Retina (tissue), 1 donor: ENCODE results near the gene CD63.

Experiments used
- DNase-seq: peaks from one replicate; pipeline ENCODE4 v3.0.0-alpha.2; 2016

The CD63 gene

DNA sequence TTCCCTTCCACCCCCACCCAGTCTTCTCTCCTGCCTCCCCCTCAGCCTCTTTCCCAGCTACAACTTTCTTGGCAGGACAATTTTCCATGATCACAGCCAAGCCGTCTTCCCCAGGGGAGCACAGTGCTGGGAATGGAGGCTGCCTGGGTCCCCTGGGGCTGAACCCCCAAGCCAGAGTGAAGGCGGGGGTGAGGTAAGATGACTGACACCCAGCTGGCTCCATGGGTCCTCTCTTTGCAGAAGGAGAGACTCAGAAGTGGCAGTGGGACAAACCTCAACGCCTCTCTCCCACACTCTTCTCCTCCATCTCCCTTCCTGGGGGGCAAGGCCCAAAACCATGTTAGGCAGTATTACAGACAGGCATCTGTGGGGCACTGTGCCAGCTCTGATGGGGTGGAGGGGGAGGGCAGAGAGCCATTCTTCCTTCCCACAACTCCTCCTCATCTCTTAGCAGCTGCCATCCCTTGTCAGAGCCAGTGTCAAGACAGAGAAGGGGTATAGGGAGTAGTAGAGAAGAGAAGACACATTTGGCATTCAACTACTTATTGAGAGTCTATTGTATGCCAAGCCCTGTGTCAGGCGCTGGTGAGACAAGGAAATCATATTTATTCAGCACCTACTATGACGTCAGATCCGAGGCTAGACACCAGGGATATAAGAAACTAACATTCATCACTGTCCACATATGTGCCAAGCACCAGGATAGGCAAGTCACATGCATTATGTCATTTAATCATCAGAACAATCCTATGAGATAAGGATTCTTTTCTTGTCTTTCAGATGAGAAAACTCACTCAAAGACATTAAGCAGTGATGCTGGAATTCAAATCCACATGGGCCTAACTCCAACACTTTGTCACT is 24.7 kb downstream of the CD63 start:
- DNase-seq: no peak

DNA sequence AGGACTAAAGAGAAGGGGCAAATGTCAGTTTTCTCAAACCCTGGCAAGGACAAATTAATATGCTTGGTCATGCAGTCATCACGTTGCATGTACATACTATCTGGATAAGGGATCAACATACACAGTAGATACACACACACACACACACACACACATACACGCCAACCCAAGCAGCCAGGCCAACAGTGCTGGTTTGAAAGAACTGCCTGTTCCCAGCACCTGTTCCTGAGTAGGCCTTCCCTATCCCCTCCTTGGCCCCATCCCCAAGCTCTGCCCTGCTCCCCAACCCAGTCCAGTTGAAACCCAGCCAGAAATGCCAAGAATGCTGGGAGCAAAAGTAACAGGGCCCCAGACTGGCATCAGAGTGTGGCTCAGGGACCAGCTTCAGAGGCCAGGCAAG is 25.5 kb downstream of the CD63 start:
- DNase-seq: no peak

GRCh38 chr12:55702861-55703260 is 25.9 kb downstream of the CD63 start:
- no peak for DNase-seq

DNA sequence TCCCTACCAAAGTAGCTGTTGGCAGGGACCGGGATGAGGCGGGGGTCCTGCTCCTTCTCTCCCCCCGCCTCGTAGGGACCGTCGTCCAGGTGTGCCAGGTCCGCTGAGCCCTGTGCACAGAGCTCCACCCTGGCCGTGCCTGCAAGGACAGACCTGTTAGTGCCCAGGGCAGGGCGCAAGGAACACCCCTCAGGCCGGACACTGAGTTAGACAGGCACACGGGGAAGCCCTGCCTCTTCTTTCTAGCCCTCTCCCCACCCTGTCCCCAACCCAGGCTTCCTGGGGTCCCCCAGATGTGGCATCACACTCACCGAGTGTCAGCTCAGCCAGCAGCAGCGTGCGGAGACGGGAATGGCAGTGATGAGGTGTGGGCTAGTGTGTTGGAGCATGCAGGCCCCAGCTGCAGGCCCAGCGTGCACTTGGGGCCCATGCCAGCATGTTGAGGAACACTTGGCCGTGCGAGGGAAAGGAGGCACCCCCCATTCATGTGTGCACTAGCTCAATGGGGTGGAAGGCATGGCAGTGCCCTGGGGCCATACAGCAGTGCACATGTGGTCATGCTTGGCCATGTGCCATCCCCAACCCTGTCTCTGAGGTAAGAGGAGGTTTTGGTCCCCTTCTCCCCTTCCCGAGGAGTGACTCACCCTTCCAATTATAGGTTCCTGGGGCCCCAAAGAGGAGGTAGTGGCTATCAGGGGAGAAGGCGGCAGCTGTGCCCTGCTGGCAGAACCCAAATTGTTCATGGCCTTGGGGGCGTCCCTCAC is 28.4 kb downstream of the CD63 start:
- no peak for DNase-seq

GRCh38 chr12:55699471-55700055 is 29.2 kb downstream of the CD63 start:
- DNase-seq: no peak

- DNase-seq: no peak
These were observed 29.8 kb downstream of the CD63 start for GRCh38 chr12:55698965-55699364.

GRCh38 chr12:55698241-55698955 is 30.4 kb downstream of the CD63 start:
- DNase-seq: no peak

DNA sequence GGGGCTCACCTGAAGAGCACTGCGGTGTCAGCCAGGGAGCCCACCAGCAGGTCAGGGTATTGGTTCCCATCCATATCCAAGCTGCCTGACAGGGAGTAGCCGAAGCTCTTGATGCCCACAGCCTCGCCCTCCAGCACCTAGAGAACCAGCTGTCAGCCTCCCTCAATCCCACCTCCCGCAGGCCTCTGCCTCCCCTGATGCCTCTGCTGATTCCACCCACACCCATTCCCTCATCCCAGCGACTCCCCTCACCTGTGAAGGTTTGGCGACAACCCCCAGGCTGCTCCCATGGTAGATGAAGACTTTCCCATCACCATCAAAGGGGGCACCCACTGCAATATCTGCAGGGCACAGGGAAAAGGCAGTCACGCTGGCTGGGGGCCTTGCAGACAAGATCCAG is 31.1 kb downstream of the CD63 start:
- no peak for DNase-seq

DNA sequence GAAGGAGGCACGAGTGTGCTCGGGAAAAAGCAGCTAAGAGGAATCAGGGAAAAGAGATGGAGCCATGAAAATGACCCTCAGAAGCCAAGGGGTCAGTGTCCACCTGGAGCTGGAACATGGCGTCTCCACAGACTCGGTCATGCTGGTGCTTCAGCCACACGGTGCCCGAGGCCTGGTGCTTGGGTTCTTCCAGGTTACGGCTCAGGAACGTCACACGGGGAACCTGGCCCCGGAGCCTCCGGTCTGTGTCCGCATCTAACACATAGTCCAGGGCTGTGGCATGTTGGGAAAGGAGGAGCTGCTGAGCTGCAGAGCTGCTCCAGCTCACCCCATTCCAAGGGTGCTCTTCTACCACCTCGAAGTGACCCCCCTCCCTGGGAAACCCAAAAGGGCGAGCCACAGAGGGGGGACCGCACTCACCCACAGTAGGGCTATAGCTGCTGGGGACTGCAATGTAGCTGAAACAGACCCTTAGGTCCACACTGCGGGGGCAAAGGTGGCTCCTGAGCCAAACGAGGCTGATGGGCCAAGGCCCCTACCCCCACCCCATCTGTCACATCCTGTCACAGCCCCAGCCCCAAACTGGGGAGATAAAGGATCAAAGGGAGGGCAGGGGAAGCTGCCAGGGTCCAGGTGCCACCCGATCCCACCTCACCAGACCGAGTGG is 31.9 kb downstream of the CD63 start:
- no peak for DNase-seq

DNA sequence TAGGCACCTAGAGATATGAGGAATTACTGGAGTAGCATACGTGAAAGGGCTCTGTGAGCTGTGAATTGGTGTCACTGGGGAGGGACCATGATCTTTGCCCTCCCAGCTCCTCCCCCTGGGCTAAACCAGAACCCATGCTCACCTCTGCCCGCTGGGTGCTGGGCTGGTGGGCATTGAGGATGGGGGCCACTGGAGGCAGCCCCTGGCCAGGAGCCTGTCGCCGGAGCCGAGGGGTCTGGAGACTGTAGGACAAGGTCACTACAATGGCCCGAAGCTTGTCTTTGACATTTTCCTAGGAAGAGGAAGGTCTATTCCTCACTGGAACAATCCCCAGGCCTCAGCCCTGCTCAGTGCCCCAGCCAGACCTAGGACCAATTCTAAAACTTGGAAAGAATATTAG is 32.7 kb downstream of the CD63 start:
- DNase-seq: no peak

GRCh38 chr12:55695349-55695748 is 33.5 kb downstream of the CD63 start:
- DNase-seq: no peak

- no peak for DNase-seq
These were observed 34.2 kb downstream of the CD63 start for GRCh38 chr12:55694651-55695050.

GRCh38 chr12:55694188-55694515 is 34.7 kb downstream of the CD63 start:
- no peak for DNase-seq

DNA sequence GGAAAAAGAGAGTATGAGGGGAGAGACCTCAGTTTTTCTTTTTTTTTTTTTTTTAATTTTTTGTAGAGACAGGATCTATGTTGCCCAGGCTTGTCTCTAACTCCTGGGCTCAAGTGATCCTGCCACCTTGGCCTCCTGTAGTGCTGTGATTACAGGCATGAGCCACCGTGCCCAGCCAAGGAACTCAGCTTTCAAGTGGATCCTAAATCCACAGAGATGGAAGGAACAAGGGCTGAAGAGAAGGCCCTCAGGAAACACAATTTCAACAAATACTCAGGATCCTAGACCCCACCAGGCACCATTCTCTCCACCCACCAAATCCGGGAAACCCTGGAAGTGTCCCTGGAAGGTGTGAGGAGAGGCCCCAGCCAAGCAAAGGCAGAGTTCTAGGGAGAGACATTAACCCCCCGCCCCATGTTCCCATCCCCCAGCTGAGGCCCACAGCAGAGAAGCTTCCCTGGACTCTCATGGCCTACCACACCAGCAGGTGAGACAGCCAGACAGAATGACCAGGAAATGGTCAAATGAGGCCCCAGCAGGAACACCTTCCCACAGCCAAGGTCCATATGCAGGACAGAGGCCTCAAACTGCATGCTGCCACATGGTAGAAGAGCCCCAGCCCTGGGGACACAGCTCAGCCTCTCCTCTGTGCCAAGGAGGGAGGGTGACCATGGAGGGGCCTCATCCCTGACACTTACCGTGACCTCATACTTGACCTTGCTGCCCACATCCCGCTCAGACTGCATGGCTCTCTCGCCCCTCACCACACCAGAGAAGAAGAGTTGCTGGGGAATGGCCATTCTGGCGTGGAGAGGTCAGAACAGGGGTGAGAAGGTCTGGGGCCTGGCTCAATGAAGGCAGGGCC is 35.3 kb downstream of the CD63 start:
- DNase-seq: no peak

GRCh38 chr12:55692631-55693322 is 36.0 kb downstream of the CD63 start:
- no peak for DNase-seq

GRCh38 chr12:55688716-55689655 is 39.8 kb downstream of the CD63 start:
- no peak for DNase-seq

DNA sequence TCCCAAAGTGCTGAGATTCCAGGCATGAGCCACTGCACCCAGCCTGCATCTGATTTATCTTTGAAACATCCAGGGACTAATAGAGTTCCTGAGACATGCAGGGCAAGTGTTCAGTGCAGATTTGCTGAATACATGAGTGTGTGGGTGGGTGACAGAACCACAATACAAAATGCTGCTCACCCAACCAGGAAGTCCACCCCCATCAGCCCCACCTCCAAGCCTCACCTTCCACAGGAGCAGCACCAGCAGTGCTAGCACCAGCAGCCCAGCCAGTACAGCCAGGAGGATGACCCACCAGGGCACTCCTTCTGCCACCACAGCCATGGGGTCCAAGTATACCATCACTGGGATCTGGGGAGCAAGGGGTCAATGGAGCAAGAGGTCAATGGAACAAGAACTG is 41.1 kb downstream of the CD63 start:
- DNase-seq: no peak

DNA sequence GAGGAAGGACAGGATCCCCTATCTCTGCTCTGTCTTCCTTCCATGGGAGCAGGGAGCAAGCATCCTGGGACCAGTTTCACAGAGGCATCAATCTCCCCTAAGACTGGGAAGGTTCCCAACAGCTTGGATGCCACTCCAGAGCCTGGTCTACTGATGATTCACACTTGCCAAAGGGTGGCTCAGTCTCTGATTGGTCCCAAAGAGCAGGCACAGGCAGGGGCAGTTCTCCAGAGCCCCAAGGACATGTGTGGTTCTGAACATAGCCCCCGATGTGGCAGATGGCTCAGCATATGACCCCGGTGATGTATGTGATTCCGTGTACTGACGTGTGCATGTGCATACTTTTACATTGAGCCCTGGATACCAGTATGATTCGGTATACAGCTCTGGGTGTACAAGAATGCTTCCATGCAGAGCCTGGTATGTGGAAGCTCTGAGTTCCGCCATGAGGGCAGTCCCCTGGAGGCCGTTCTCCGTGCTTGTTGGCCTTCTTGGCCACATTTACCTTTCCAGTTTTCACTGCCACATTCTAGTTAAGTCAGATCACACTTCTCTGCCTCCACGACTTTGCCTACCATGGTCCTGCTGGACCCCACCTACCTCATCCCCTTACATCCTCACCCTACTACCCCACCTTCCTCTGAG is 42.3 kb downstream of the CD63 start:
- no peak for DNase-seq

GRCh38 chr12:55685671-55686070 is 43.1 kb downstream of the CD63 start:
- DNase-seq: no peak
